Body of pancreas (tissue), 4 donors: Measurements from ENCODE around the gene SHISA7. TPM values are rescaled to one million over a fixed set of nuclear protein-coding genes. Genes with fewer than 3 reads are reported as not detected.

Source experiments
- ATAC-seq: fragments of 150-250 bp; one replicate; pipeline ENCODE4 v1.9.1; 2016
- DNase-seq, 4 donors: peaks; one replicate each; pipeline ENCODE4 v3.0.0-alpha.2; 2019
- H3K27ac ChIP-seq, 4 donors: fragments of 200-600 bp; sonication (generic); 1 replicate in 3 of 4; 2 replicates in 1 of 4; pipeline versions ENCODE4 v1.5.1 to v1.6.1; 2016 to 2019; ENCODE audit warnings: mild to moderate bottlenecking in 1 of 4, mixed read lengths in 1 of 4, moderate library complexity in 1 of 4
- H3K27me3 ChIP-seq, 2 donors: fragments of 200-600 bp; sonication (generic); one replicate each; pipeline ENCODE4 v1.6.0; 2016; ENCODE audit warnings: mild to moderate bottlenecking in 1 of 2
- H3K36me3 ChIP-seq, 2 donors: fragments of 200-600 bp; sonication (generic); replicated peaks in 1 of 2; 2 replicates each; pipeline ENCODE4 v1.5.1; 2016; ENCODE audit warnings: low read depth in 2 of 2; ENCODE audit not compliant: insufficient read depth in 1 of 2
- H3K4me1 ChIP-seq: fragments of 200-600 bp; sonication (generic); one replicate; pipeline ENCODE4 v1.6.0; 2016
- H3K4me3 ChIP-seq, 2 donors: fragments of 200-600 bp; sonication (generic); 1 replicate in 1 of 2; 2 replicates in 1 of 2; pipeline ENCODE4 v1.5.1; 2016 to 2019
- H3K9me3 ChIP-seq, 3 donors: fragments of 200-600 bp; sonication (generic); 1 replicate in 2 of 3; 2 replicates in 1 of 3; pipeline ENCODE4 v1.5.1; 2016
- POLR2A ChIP-seq, 3 donors: fragments of 450-650 bp; IDR thresholded peaks; one replicate each; pipeline ENCODE4 v1.6.1; 2016; ENCODE audit warnings: antibody characterized with exemption in 3 of 3, mild to moderate bottlenecking in 2 of 3
- WGBS, 2 donors: methylation state at CpG; one replicate each; pipeline ENCODE4 v1.1.5; 2017; 5-methylcytosine and 5-hydroxymethylcytosine counted together
- intact Hi-C: fragments of 100-400 bp; cut with DNase I; formaldehyde crosslinking; loops from one replicate; pipeline ENCODE4 v1.15.1; 2023
- total RNA-seq, 2 donors: library from RNA; depleted of rRNA; stranded (reverse); fragments of >200 nt; gene quantifications; one replicate each; pipeline ENCODE4 v1.1.0, GENCODE V29; 2016
- TF ChIP-seq, protein P1 (sequence below), 7 experiments: fragments of 450-650 bp in 4 of 7; fragments of 200-600 bp in 3 of 7; sonication (generic) in 3 of 7; IDR thresholded peaks; one replicate each; pipeline ENCODE4 v1.5.1; 2016 to 2019; ENCODE audit warnings: antibody characterized with exemption in 7 of 7

The SHISA7 gene
- total RNA-seq, 2 donors from 2014 or later, result not detected

DNA sequence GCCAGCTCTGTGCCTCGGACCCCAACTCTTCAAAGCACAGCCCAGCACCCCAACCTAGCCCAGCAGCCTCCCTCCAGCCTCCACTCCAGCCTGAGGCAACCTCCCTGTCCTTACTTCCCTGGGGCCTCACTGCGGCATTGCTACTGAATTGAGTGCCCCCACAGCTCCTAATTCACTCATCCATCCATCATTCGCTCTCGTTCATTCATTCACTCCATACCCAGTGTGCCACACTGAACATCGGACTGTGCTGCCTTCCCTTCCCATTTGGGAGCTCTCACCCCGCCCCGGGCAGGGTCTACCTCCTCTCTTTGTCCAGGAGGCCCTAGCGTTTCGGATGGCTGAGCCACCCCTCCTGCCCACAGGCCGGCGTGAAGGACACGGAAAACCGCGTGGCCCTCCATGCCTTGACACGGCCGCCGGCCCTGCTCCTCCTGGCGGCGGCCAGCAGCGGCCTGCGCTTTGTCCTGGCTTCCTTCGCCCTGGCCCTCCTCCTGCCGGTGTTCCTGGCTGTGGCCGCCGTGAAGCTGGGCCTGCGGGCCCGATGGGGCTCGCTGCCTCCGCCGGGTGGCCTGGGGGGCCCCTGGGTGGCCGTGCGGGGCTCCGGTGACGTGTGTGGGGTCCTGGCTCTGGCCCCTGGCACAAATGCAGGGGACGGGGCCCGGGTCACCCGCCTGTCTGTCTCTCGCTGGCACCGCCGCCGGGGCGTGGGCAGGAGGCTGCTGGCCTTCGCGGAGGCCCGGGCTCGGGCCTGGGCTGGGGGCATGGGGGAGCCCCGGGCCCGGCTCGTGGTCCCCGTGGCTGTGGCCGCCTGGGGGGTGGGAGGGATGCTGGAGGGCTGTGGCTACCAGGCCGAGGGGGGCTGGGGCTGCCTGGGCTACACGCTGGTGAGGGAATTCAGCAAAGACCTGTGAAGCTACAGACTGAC, 43.2 kb upstream of the SHISA7 start:
- H3K36me3 ChIP-seq, result no peaks in the 10 kb centered on the region
- no peaks in the 10 kb centered on the region for H3K27me3 ChIP-seq
- H3K4me1 ChIP-seq, result peaks cover 39% of the 10 kb centered on the region
- intact Hi-C loops, result no loop called here
- peak overlapping the region in 1 of 4 donors; percentile 64 for H3K27ac ChIP-seq
- H3K4me3 ChIP-seq, result no peak overlapping the region
- H3K9me3 ChIP-seq, result no peaks in the 10 kb centered on the region
- no peak for TF ChIP-seq POLR2A (IDR thresholded peaks at IDR 0.05)
- TF ChIP-seq, protein P1, sequence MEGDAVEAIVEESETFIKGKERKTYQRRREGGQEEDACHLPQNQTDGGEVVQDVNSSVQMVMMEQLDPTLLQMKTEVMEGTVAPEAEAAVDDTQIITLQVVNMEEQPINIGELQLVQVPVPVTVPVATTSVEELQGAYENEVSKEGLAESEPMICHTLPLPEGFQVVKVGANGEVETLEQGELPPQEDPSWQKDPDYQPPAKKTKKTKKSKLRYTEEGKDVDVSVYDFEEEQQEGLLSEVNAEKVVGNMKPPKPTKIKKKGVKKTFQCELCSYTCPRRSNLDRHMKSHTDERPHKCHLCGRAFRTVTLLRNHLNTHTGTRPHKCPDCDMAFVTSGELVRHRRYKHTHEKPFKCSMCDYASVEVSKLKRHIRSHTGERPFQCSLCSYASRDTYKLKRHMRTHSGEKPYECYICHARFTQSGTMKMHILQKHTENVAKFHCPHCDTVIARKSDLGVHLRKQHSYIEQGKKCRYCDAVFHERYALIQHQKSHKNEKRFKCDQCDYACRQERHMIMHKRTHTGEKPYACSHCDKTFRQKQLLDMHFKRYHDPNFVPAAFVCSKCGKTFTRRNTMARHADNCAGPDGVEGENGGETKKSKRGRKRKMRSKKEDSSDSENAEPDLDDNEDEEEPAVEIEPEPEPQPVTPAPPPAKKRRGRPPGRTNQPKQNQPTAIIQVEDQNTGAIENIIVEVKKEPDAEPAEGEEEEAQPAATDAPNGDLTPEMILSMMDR (IDR thresholded peaks at IDR 0.05), result no peak
- no peak for DNase-seq
- no peak for ATAC-seq
- WGBS, 2 donors, result 67 to 76% methylated on average over 17 to 45 of the region's 53 CpGs

DNA sequence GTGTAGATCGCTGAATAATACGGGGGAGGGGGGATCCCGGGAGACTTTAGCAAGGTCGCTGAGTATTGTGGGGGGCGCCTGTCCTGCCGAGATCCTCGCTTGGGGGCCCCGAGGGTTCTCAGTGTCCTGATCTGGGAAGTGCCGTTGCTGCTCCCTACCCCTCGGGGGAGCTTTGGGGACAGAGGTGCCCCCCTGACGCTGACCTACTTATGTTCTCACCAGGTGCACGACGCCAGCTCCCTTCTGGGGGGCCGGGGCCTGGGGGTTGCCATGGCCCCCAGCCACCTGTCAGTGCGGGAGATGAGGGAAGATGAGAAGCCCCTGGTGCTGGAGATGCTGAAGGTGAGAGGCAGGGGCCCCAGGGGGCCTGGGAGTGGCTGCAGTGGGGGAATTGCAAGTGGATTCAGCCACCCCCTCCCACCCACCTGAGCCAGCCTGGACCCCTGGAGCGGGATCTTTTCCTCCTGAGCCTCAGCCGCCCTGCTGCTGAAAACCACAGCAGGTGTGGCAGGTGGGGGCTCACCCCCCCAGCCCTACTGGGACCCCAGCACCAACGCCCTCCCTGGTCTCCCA, 42.4 kb upstream of the SHISA7 start:
- WGBS, 2 donors, result 24 to 26% methylated on average over 6 to 14 of the region's 18 CpGs
- Histone ChIP-seq H3K4me3 (peak overlapping the region; percentile 5 to 26), H3K27ac (peak overlapping the region; percentile 32 to 69 (median 58)), H3K36me3 (no peaks in the 10 kb centered on the region), H3K9me3 (no peaks in the 10 kb centered on the region), H3K27me3 (no peaks in the 10 kb centered on the region), H3K4me1 (peaks cover 46% of the 10 kb centered on the region)
- ATAC-seq (no peak), DNase-seq (no peak)
- TF ChIP-seq, protein P1 (IDR thresholded peaks at IDR 0.05), result no peak
- TF ChIP-seq POLR2A (IDR thresholded peaks at IDR 0.05), result no peak
- intact Hi-C loops, result no loop called here

- Histone ChIP-seq H3K9me3 (no peaks in the 10 kb centered on the region), H3K4me1 (peaks cover 52% of the 10 kb centered on the region), H3K27me3 (no peaks in the 10 kb centered on the region), H3K36me3 (no peaks in the 10 kb centered on the region), H3K4me3 (peak within 1 kb of the TSS; percentile 5 to 26), H3K27ac (peak within 1 kb of the TSS; percentile 32 to 69 (median 58))
- DNase-seq (peak; percentile 45 to 61 (median 56)), ATAC-seq (peak; percentile 54)
- intact Hi-C loops, result no loop called here
- TF ChIP-seq, protein P1 (IDR thresholded peaks at IDR 0.05), result no peak
- peak in 2 of 3 donors; percentile 18 to 32 for TF ChIP-seq POLR2A (IDR thresholded peaks at IDR 0.05)
- WGBS, 2 donors, result 1 to 5% methylated on average over 26 to 67 of the region's 78 CpGs
Observed at GRCh38 chr19:55484593-55485438, 41.7 kb upstream of the SHISA7 start, which contains the start of gene NAT14. Gene NAT14, plus strand, starts transcription at chr19:55485188. Its CDS starts 521 bp downstream, at chr19:55485709.

DNA sequence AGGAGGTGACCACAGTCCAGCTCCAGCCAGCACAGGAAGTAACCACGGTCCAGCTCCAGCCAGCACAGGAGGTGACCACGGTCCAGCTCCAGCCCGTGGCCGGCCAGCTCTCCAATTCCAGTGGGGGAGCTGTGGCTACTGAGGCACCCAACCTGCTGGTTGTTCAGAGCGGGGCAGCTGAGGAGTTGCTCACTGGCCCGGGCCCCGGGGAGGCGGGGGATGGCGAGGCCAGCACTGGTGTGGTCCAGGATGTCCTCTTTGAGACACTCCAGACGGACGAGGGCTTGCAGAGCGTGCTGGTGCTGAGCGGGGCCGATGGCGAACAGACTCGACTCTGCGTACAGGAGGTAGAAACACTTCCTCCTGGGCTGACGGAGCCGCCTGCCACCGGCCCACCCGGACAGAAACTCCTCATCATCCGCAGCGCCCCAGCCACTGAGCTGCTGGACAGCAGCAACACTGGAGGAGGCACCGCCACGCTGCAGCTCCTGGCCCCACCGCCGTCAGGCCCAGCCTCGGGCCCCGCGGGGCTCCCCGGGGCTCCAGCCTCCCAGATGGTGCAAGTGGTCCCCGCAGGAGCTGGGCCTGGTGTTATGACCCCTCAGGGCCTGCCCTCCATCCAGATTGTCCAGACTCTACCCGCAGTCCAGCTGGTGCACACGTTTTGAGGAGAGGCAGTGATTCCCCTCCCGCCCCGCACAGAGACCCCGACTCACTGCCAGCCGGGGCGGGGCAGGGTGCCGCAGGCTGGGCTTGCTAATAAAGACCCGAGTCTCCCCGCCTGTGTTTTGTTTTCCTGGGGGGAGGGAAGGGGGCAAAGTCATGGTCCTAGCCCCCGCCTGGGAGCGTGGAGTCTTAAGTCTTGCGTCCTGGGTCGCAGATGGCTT, 40.8 kb upstream of the SHISA7 start:
- no peaks in the 10 kb centered on the region for H3K27me3 ChIP-seq
- no peak for TF ChIP-seq POLR2A (IDR thresholded peaks at IDR 0.05)
- TF ChIP-seq, protein P1 (IDR thresholded peaks at IDR 0.05), result no peak
- H3K4me1 ChIP-seq, result peaks cover 61% of the 10 kb centered on the region
- H3K9me3 ChIP-seq, result no peaks in the 10 kb centered on the region
- ATAC-seq (no peak), DNase-seq (no peak)
- WGBS, 2 donors, result 73 to 80% methylated on average over 19 to 43 of the region's 46 CpGs
- intact Hi-C loops, result no loop called here
- H3K27ac ChIP-seq, result no peak overlapping the region
- no peak overlapping the region for H3K4me3 ChIP-seq
- H3K36me3 ChIP-seq, result no peaks in the 10 kb centered on the region
